ENCODE data around the gene LPAR3. TPM values are rescaled to one million over a fixed set of nuclear protein-coding genes. Genes with fewer than 3 reads are reported as not detected.
"Not testable (repeated sequence)": the region's sequence is repeated elsewhere in the genome, so short reads cannot be mapped to it uniquely, and the experiment has no call there.

Gene LPAR3
- total RNA-seq, 1 experiment from 2014 or later, result 0.13 TPM

- no peaks in the 10 kb centered on the region for H3K4me1 ChIP-seq (ENCODE audit: insufficient read depth, low read length, poor library complexity, severe bottlenecking)
- no TSS peak for BruUV-seq (replicated peaks)
- ChIA-PET POLR2A (ENCODE audit: low non-redundant PET) (no interaction called here), CTCF (no interaction called here)
- peaks cover 9% of the 10 kb centered on the region for H3K27me3 ChIP-seq (replicated peaks; ENCODE audit: insufficient read depth, low read depth, low read length, poor library complexity)
- no peaks in the 10 kb centered on the region for H3K36me3 ChIP-seq (ENCODE audit: insufficient read depth, low read length, poor library complexity, severe bottlenecking)
- H3K9me3 ChIP-seq (ENCODE audit: low read depth, low read length, poor library complexity, severe bottlenecking), result no peaks in the 10 kb centered on the region
- intact Hi-C loops (cut with micrococcal nuclease; ENCODE audit: unreplicated experiment), result no loop called here
- H3K27ac ChIP-seq (ENCODE audit: low read depth, low read length, poor library complexity, severe bottlenecking), result no peak overlapping the region
- no peak for TF ChIP-seq EZH2 (IDR thresholded peaks at IDR 0.05; ENCODE audit: borderline replicate concordance, low read depth, low read length, poor library complexity, severe bottlenecking)
- TF ChIP-seq CTCF (conservative IDR thresholded peaks at IDR 0.05; ENCODE audit: low read depth, low read length), result no peak
- no peak for DNase-seq (ENCODE audit: low spot score)
- no peak overlapping the region for H3K4me3 ChIP-seq (ENCODE audit: low read depth, low read length, poor library complexity, severe bottlenecking)
These were observed 20.5 kb upstream of the LPAR3 start for GRCh38 chr1:84913555-84913892.

- Histone ChIP-seq H3K4me1 (ENCODE audit: insufficient read depth, low read length, poor library complexity, severe bottlenecking) (no peaks in the 10 kb centered on the region), H3K27ac (ENCODE audit: low read depth, low read length, poor library complexity, severe bottlenecking) (no peak overlapping the region), H3K36me3 (ENCODE audit: insufficient read depth, low read length, poor library complexity, severe bottlenecking) (no peaks in the 10 kb centered on the region), H3K27me3 (replicated peaks; ENCODE audit: insufficient read depth, low read depth, low read length, poor library complexity) (peaks cover 9% of the 10 kb centered on the region), H3K4me3 (ENCODE audit: low read depth, low read length, poor library complexity, severe bottlenecking) (no peak overlapping the region), H3K9me3 (ENCODE audit: low read depth, low read length, poor library complexity, severe bottlenecking) (no peaks in the 10 kb centered on the region)
- BruUV-seq (replicated peaks), result no TSS peak
- intact Hi-C loops (cut with micrococcal nuclease; ENCODE audit: unreplicated experiment), result no loop called here
- POLR2A ChIA-PET (ENCODE audit: low non-redundant PET), result no interaction called here
- TF ChIP-seq EZH2 (IDR thresholded peaks at IDR 0.05; ENCODE audit: borderline replicate concordance, low read depth, low read length, poor library complexity, severe bottlenecking), result no peak
- no peak for TF ChIP-seq CTCF (conservative IDR thresholded peaks at IDR 0.05; ENCODE audit: low read depth, low read length)
- no peak for DNase-seq (ENCODE audit: low spot score)
- CTCF ChIA-PET, result no interaction called here
These were observed 19.9 kb upstream of the LPAR3 start for GRCh38 chr1:84912726-84913554.

GRCh38 chr1:84908746-84909464 is 15.9 kb upstream of the LPAR3 start:
- DNase-seq (ENCODE audit: low spot score); H3K4me3 ChIP-seq (ENCODE audit: low read depth, low read length, poor library complexity, severe bottlenecking); intact Hi-C loops (cut with micrococcal nuclease; ENCODE audit: unreplicated experiment); H3K27me3 ChIP-seq (replicated peaks; ENCODE audit: insufficient read depth, low read depth, low read length, poor library complexity); BruUV-seq (replicated peaks); H3K27ac ChIP-seq (ENCODE audit: low read depth, low read length, poor library complexity, severe bottlenecking); H3K36me3 ChIP-seq (ENCODE audit: insufficient read depth, low read length, poor library complexity, severe bottlenecking); CTCF ChIA-PET; H3K4me1 ChIP-seq (ENCODE audit: insufficient read depth, low read length, poor library complexity, severe bottlenecking); H3K9me3 ChIP-seq (ENCODE audit: low read depth, low read length, poor library complexity, severe bottlenecking); POLR2A ChIA-PET (ENCODE audit: low non-redundant PET): not testable (repeated sequence)

All from A673 (cell line).